Measurements from ENCODE around the gene KLHL29.

GRCh38 chr2:23482607-23483006 lies 97.6 kb downstream of the KLHL29 start:
- no peak for TF ChIP-seq POLR2A (IDR thresholded peaks at IDR 0.05; ENCODE audit: low read depth, low read length)
- TF ChIP-seq POLR2AphosphoS5 (IDR thresholded peaks at IDR 0.05; ENCODE audit: low read depth, low read length), result no peak
- no peak for TF ChIP-seq TAF1 (IDR thresholded peaks at IDR 0.05; ENCODE audit: borderline replicate concordance, low read depth, low read length)
